Progenitor cell of endocrine pancreas (in vitro differentiated cells): Measurements from ENCODE around the gene SYNPO2. TPM values are rescaled to one million over a fixed set of nuclear protein-coding genes. Genes with fewer than 3 reads are reported as not detected.

Experiments used
- DNase-seq: peaks from one replicate; pipeline ENCODE4 v3.0.0; 2021; ENCODE audit warnings: low spot score; ENCODE audit not compliant: unreplicated experiment
- H3K27ac Mint-ChIP-seq: 2 replicates; pipeline ENCODE4 v1.8.0; 2021; ENCODE audit warnings: mild to moderate bottlenecking, moderate library complexity, mixed read lengths
- H3K27me3 Mint-ChIP-seq: 2 replicates; pipeline ENCODE4 v1.8.0; 2021; ENCODE audit warnings: mixed read lengths
- H3K36me3 Mint-ChIP-seq: 2 replicates; pipeline ENCODE4 v1.8.0; 2022; ENCODE audit warnings: mixed read lengths; ENCODE audit not compliant: insufficient read depth
- H3K4me1 Mint-ChIP-seq: 2 replicates; pipeline ENCODE4 v1.8.0; 2021; ENCODE audit warnings: low read depth, mixed read lengths
- H3K4me3 Mint-ChIP-seq: 2 replicates; pipeline ENCODE4 v1.8.0; 2021; ENCODE audit warnings: low read depth, mild to moderate bottlenecking, moderate library complexity, mixed read lengths
- H3K9me3 Mint-ChIP-seq: 2 replicates; pipeline ENCODE4 v1.8.0; 2021; ENCODE audit warnings: low read depth, mixed read lengths
- total RNA-seq: library from RNA; stranded (reverse); gene quantifications from 2 replicates; pipeline ENCODE4 v1.2.1, GENCODE V29; 2021
- TF ChIP-seq, protein P1 (sequence below): fragments of 200-600 bp; sonication (generic); IDR thresholded peaks from one replicate; pipeline ENCODE4 v1.5.0; 2021; ENCODE audit warnings: antibody characterized with exemption, mild to moderate bottlenecking; ENCODE audit not compliant: unreplicated experiment

SYNPO2 gene
- total RNA-seq, 1 donor from 2014 or later: 1.3 TPM

DNA sequence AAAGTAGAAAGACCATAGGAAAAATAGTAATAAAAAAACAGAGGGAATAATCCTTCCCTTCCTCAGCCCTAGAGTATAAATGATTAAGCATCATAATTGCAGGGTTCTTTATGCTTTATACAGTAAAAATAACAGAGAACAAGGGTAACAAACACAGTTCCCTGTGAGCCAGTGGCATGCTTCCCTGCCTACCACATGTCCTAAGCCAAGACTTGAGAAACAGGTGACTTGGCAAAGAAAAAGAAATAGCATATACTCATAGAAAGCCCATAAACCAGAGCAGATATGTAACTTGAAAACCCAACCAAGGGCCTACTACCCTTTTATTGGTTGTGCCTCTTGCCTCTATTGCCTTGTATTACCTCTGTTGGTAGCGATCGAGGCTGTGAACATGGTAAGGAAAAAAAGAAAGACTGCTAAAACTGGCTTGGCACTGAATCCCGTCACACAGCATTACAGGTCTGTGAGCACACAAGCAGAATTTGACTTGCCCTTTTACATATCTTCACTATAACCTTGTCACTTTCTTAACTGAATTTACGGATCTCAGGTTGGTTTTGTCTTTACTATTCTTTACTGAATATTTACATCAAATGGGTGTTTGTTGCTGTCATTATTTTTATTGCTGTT is 216.1 kb downstream of the SYNPO2 start:
- Mint-ChIP-seq H3K27ac (no peak overlapping the region), H3K27me3 (no peaks in the 10 kb centered on the region), H3K4me1 (peaks cover 4% of the 10 kb centered on the region), H3K4me3 (no peak overlapping the region), H3K9me3 (peaks cover 4% of the 10 kb centered on the region), H3K36me3 (no peaks in the 10 kb centered on the region)
- no peak for DNase-seq
- TF ChIP-seq, protein P1, sequence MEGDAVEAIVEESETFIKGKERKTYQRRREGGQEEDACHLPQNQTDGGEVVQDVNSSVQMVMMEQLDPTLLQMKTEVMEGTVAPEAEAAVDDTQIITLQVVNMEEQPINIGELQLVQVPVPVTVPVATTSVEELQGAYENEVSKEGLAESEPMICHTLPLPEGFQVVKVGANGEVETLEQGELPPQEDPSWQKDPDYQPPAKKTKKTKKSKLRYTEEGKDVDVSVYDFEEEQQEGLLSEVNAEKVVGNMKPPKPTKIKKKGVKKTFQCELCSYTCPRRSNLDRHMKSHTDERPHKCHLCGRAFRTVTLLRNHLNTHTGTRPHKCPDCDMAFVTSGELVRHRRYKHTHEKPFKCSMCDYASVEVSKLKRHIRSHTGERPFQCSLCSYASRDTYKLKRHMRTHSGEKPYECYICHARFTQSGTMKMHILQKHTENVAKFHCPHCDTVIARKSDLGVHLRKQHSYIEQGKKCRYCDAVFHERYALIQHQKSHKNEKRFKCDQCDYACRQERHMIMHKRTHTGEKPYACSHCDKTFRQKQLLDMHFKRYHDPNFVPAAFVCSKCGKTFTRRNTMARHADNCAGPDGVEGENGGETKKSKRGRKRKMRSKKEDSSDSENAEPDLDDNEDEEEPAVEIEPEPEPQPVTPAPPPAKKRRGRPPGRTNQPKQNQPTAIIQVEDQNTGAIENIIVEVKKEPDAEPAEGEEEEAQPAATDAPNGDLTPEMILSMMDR: no peak

DNA sequence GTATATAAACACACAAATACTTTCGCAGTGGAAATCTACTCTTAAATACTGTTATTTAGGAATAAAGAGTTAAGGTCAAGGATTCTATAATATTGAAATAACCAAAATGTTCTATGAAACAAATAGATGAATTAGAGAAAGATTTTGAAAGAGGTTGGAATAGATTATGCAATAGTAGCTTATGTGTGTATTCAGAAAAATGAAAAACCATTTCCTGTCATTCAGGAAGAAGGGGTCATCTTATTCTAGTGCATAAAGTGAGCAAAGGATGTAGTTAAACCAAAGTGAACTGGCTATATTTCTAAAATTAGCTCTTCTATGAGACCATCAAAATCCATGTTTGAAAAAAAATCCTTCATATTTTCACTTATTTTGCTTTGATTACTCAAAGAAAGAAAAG is 217.0 kb downstream of the SYNPO2 start:
- peaks cover 2% of the 10 kb centered on the region for H3K9me3 Mint-ChIP-seq
- no peak for DNase-seq
- no peaks in the 10 kb centered on the region for H3K27me3 Mint-ChIP-seq
- TF ChIP-seq, protein P1: no peak
- H3K4me1 Mint-ChIP-seq: peaks cover 4% of the 10 kb centered on the region
- H3K27ac Mint-ChIP-seq: no peak overlapping the region
- H3K36me3 Mint-ChIP-seq: no peaks in the 10 kb centered on the region
- no peak overlapping the region for H3K4me3 Mint-ChIP-seq

DNA sequence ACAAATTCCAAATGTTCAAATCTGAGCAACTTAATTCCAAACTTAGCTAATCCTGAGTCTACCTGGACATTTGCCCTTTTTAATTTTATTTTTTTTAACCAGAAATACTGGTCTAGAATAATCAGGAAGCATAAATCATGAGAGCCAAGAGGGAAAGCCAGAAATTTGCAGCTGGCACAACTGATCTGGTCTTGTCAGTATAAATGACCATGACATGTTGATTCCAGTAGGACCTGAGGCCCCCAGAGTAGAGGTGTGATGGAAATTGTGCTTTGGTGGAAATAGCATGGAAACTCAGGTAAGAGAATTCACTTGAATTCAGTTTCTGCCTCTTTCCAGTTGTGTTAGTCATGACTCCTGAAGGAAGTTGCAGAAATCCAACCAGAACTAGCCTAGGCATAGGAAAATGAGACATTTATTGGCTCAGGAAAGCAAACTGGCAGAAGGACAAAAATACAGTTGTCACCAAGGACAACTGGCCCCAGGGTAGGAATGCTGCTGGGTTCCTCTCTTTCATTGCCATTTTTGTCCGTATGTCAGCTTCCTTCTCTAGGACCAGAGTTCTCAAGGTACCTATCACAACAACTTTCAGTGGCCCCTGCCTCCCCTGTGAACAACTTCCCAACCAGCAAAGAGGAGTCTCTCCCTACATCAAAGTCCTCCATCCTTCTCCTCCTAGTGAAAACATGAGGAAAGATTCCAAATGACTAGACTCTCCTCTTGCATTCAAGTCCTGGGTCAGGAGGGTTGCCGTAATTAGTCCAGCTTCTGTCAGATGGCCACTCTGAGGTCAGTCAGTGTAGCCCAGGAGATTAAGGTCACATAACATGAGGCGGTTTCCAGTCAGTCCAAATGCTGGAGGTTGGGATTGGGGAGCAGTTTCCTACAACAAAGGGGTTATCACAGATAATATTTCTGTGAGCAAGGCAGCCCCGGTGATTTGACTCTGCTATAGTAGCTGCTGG is 217.7 kb downstream of the SYNPO2 start:
- Mint-ChIP-seq H3K27ac (no peak overlapping the region), H3K9me3 (no peaks in the 10 kb centered on the region), H3K4me1 (peaks cover 4% of the 10 kb centered on the region), H3K4me3 (no peak overlapping the region), H3K27me3 (no peaks in the 10 kb centered on the region), H3K36me3 (no peaks in the 10 kb centered on the region)
- DNase-seq: no peak
- TF ChIP-seq, protein P1: no peak

DNA sequence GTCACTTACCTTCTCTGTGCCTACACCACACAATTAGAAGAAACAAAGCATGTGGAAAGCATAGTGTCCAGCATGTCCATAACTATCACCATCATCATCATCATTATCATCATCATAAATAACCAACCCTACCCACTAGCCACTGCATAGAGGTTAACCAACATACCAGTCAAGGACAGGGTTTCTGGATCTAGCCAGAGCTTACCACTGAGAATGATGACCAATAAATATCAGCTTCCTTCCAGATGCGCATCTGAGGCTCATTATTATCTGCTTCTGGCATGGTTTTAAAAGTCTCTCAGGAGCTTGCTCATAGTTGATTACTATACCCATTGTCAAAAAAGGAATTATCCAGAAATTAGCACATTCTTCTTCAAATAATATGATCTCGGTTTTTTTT is 221.5 kb downstream of the SYNPO2 start:
- TF ChIP-seq, protein P1: no peak
- H3K9me3 Mint-ChIP-seq: no peaks in the 10 kb centered on the region
- H3K27ac Mint-ChIP-seq: no peak overlapping the region
- no peak for DNase-seq
- H3K27me3 Mint-ChIP-seq: no peaks in the 10 kb centered on the region
- no peaks in the 10 kb centered on the region for H3K36me3 Mint-ChIP-seq
- no peak overlapping the region for H3K4me3 Mint-ChIP-seq
- H3K4me1 Mint-ChIP-seq: peaks cover 3% of the 10 kb centered on the region

Other genes starting within 250 kb of the SYNPO2 start
- 56.7 and 56.8 TPM in 2 replicates for gene METTL14, start 203.5 kb upstream of the SYNPO2 start, total RNA-seq
- 30.1 and 30.2 TPM in 2 replicates for gene SEC24D, start 52.7 kb upstream of the SYNPO2 start, total RNA-seq
- 0.10 and 0.16 TPM in 2 replicates for gene MYOZ2, start 247.0 kb downstream of the SYNPO2 start, total RNA-seq